GM23338 (cell line): ENCODE results near the gene RPL15.
"Not testable (repeated sequence)": the region's sequence is repeated elsewhere in the genome, so short reads cannot be mapped to it uniquely, and the experiment has no call there.

Source experiments
- CREB1 ChIP-seq: fragments of 250-450 bp; sonication (Bioruptor Pico); IDR thresholded peaks from 2 replicates; pipeline ENCODE4 v1.5.0; 2020; ENCODE audit warnings: low read depth, mild to moderate bottlenecking, moderate library complexity
- CTCF ChIP-seq, 2 experiments: fragments of 200-600 bp in 1 of 2; sonication (generic) in 1 of 2; conservative IDR thresholded peaks; 2 replicates each; pipeline versions ENCODE4 v1.5.1 to v1.6.1; 2016 to 2017; ENCODE audit warnings: antibody characterized with exemption in 2 of 2, low read depth in 2 of 2, mild to moderate bottlenecking in 2 of 2, moderate library complexity in 1 of 2
- ETS1 ChIP-seq: IDR thresholded peaks from 2 replicates; pipeline ENCODE4 v1.6.1; 2016; ENCODE audit warnings: antibody characterized with exemption
- EZH2 ChIP-seq: fragments of 200-600 bp; sonication (generic); IDR thresholded peaks from one replicate; pipeline ENCODE4 v1.8.0; 2017; ENCODE audit warnings: antibody characterized with exemption, mild to moderate bottlenecking, low read depth; ENCODE audit not compliant: unreplicated experiment
- EZH2phosphoT487 ChIP-seq: fragments of 200-600 bp; sonication (generic); IDR thresholded peaks from one replicate; pipeline ENCODE4 v1.8.1; 2018; ENCODE audit warnings: antibody characterized with exemption; ENCODE audit not compliant: unreplicated experiment
- JUNB ChIP-seq: IDR thresholded peaks from one replicate; pipeline ENCODE4 v1.6.1; 2016; ENCODE audit warnings: antibody characterized with exemption; ENCODE audit not compliant: unreplicated experiment
- NANOG ChIP-seq: IDR thresholded peaks from 2 replicates; pipeline ENCODE4 v1.6.1; 2016; ENCODE audit warnings: antibody characterized with exemption, borderline replicate concordance
- POLR2AphosphoS5 ChIP-seq: IDR thresholded peaks from 2 replicates; pipeline ENCODE4 v1.6.1; 2016; ENCODE audit warnings: antibody characterized with exemption, low read depth
- REST ChIP-seq: IDR thresholded peaks from one replicate; pipeline ENCODE4 v1.6.1; 2018; ENCODE audit warnings: antibody characterized with exemption; ENCODE audit not compliant: unreplicated experiment
- STAT1 ChIP-seq: IDR thresholded peaks from one replicate; pipeline ENCODE4 v1.6.1; 2016; ENCODE audit warnings: antibody characterized with exemption; ENCODE audit not compliant: unreplicated experiment
- ZNF114 ChIP-seq: fragments of 250-450 bp; sonication (Bioruptor Pico); IDR thresholded peaks from 2 replicates; pipeline ENCODE4 v1.5.0; 2020; ENCODE audit warnings: mild to moderate bottlenecking, moderate library complexity
- ZNF331 ChIP-seq: fragments of 250-450 bp; sonication (Bioruptor Pico); IDR thresholded peaks from 2 replicates; pipeline ENCODE4 v1.5.0; 2020; ENCODE audit warnings: low read depth, mild to moderate bottlenecking, moderate library complexity
- ZNF462 ChIP-seq: fragments of 250-450 bp; sonication (Bioruptor Pico); IDR thresholded peaks from 2 replicates; pipeline ENCODE4 v1.5.0; 2020; ENCODE audit warnings: mild to moderate bottlenecking, moderate library complexity

- TF ChIP-seq CTCF (conservative IDR thresholded peaks at IDR 0.05; ENCODE audit: low read depth in 2 of 2); POLR2AphosphoS5; REST; EZH2phosphoT487; NANOG; ETS1; JUNB; EZH2; STAT1; CREB1; ZNF462 (CRISPR knock-in tag); ZNF114 (CRISPR knock-in tag); ZNF331 (CRISPR knock-in tag): not testable (repeated sequence)
Measured at GRCh38 chr3:23917679-23918303, 859 bp downstream of the RPL15 start.
